ENCODE data around the gene AOPEP.

DNA sequence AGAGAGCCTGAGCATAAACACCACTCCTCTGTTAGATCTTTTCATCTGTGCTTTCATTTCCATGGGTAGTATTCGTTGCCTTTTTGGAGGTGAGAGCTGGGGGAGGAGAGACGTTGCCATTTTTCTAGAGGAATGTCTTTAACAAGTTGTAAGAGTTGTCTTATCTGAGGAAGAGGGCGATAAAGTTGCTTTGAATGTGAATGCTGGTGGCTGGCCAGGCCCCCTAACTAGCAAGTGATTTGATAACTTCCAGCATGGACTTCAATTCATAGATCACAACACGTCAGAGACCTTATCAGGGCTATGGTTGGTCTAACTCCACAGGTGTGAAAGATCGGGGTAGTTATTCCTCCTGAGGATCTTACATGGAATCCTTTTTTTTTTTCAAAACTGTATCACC lies 30.0 kb upstream of the AOPEP start:
- TF ChIP-seq, protein P1, sequence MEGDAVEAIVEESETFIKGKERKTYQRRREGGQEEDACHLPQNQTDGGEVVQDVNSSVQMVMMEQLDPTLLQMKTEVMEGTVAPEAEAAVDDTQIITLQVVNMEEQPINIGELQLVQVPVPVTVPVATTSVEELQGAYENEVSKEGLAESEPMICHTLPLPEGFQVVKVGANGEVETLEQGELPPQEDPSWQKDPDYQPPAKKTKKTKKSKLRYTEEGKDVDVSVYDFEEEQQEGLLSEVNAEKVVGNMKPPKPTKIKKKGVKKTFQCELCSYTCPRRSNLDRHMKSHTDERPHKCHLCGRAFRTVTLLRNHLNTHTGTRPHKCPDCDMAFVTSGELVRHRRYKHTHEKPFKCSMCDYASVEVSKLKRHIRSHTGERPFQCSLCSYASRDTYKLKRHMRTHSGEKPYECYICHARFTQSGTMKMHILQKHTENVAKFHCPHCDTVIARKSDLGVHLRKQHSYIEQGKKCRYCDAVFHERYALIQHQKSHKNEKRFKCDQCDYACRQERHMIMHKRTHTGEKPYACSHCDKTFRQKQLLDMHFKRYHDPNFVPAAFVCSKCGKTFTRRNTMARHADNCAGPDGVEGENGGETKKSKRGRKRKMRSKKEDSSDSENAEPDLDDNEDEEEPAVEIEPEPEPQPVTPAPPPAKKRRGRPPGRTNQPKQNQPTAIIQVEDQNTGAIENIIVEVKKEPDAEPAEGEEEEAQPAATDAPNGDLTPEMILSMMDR (IDR thresholded peaks at IDR 0.05; ENCODE audit: low read length) = no peak
- TF ChIP-seq EZH2 (IDR thresholded peaks at IDR 0.05; ENCODE audit: borderline replicate concordance, low read length) = no peak

Measured in OCI-LY1 (cell line).